H1 (cell line): ENCODE measurements around the gene SNX33. TPM values are rescaled to one million over a fixed set of nuclear protein-coding genes. Genes with fewer than 3 reads are reported as not detected.

Experiments used
- CTCF ChIA-PET: fragments of 300-600 bp; sonication (Branson Sonifier 250); formaldehyde crosslinking; loops from one replicate; lab custom pipeline; 2021; ENCODE audit not compliant: partially characterized antibody; lab: Charles Lee
- POLR2A ChIA-PET: fragments of 300-600 bp; sonication (Branson Sonifier 250); formaldehyde crosslinking; loops from one replicate; lab custom pipeline; 2021; ENCODE audit warnings: inconsistent platforms; ENCODE audit not compliant: partially characterized antibody; lab: Charles Lee
- DNase-seq, 2 experiments: peaks; one replicate each; pipeline versions ENCODE4 v3.0.0 to v3.0.0-alpha.2; 2010 to 2022; ENCODE audit warnings: low spot score in 2 of 2, low read depth in 1 of 2, mixed read lengths in 1 of 2
- FAIRE-seq: peaks from 2 replicates; lab custom pipeline; 2011; peaks lifted over from hg19 to GRCh38; lab: Jason Lieb, UNC
- H2AFZ ChIP-seq: 2 replicates; pipeline ENCODE4 v1.8.1; 2012; ENCODE audit warnings: low read length, inconsistent platforms
- H2AK5ac ChIP-seq: 2 replicates; pipeline ENCODE4 v1.6.1; 2013; ENCODE audit warnings: low read depth, low read length
- H2BK120ac ChIP-seq: replicated peaks from 2 replicates; pipeline ENCODE3; 2013; ENCODE audit warnings: low read depth, low read length, inconsistent platforms
- H2BK12ac ChIP-seq: 2 replicates; pipeline ENCODE4 v1.6.1; 2013; ENCODE audit warnings: low read depth, low read length
- H2BK15ac ChIP-seq: 2 replicates; pipeline ENCODE4 v1.6.1; 2013; ENCODE audit warnings: low read length
- H2BK20ac ChIP-seq: 2 replicates; pipeline ENCODE4 v1.6.1; 2013; ENCODE audit warnings: low read length
- H2BK5ac ChIP-seq: 2 replicates; pipeline ENCODE4 v1.6.1; 2013; ENCODE audit warnings: low read depth, low read length
- H3K14ac ChIP-seq: 2 replicates; pipeline ENCODE4 v1.6.1; 2013; ENCODE audit warnings: inconsistent platforms; ENCODE audit not compliant: insufficient read length
- H3K18ac ChIP-seq: 2 replicates; pipeline ENCODE4 v1.6.1; 2013; ENCODE audit warnings: low read length; ENCODE audit errors: extremely low read depth
- H3K23ac ChIP-seq: 2 replicates; pipeline ENCODE4 v1.6.1; 2013; ENCODE audit warnings: inconsistent platforms; ENCODE audit not compliant: insufficient read length
- H3K23me2 ChIP-seq: 2 replicates; pipeline ENCODE4 v1.6.1; 2013; ENCODE audit warnings: low read depth, low read length
- H3K27ac ChIP-seq: 2 replicates; pipeline ENCODE4 v1.6.1; 2011; ENCODE audit warnings: low read depth, low read length, inconsistent platforms
- H3K27me3 ChIP-seq, 4 experiments: replicated peaks in 1 of 4; 1 replicate in 1 of 4; 2 replicates in 3 of 4; pipeline versions ENCODE4 v1.6.1 to v1.8.1; 2011 to 2013; ENCODE audit warnings: low read length in 3 of 4, mild to moderate bottlenecking in 3 of 4, inconsistent platforms in 2 of 4, mixed read lengths in 2 of 4, moderate library complexity in 1 of 4; ENCODE audit not compliant: control insufficient read depth in 3 of 4, insufficient read depth in 3 of 4; ENCODE audit errors: extremely low read depth in 1 of 4
- H3K36me3 ChIP-seq, 4 experiments: 2 replicates each; pipeline versions ENCODE4 v1.6.1 to v1.8.1; 2011 to 2013; ENCODE audit warnings: mild to moderate bottlenecking in 4 of 4, low read length in 3 of 4, moderate library complexity in 2 of 4, control low read depth in 1 of 4, inconsistent platforms in 1 of 4; ENCODE audit not compliant: insufficient read depth in 4 of 4, control insufficient read depth in 2 of 4
- H3K4ac ChIP-seq: replicated peaks from 2 replicates; pipeline ENCODE3; 2013; ENCODE audit warnings: low read length, low read depth, mixed read lengths, inconsistent platforms; ENCODE audit not compliant: insufficient read length
- H3K4me1 ChIP-seq, 4 experiments: replicated peaks in 1 of 4; 1 replicate in 1 of 4; 2 replicates in 3 of 4; pipeline versions ENCODE4 v1.6.1 to v1.8.1; 2011 to 2013; ENCODE audit warnings: low read length in 3 of 4, inconsistent platforms in 2 of 4, mixed read lengths in 1 of 4; ENCODE audit not compliant: insufficient read depth in 4 of 4, control insufficient read depth in 3 of 4
- H3K4me2 ChIP-seq, 2 experiments: 2 replicates each; pipeline versions ENCODE4 v1.6.1 to v1.8.1; 2011 to 2013; ENCODE audit warnings: low read depth in 2 of 2, low read length in 2 of 2, control low read depth in 1 of 2, inconsistent platforms in 1 of 2, mild to moderate bottlenecking in 1 of 2; ENCODE audit not compliant: insufficient read depth in 1 of 2
- H3K4me3 ChIP-seq, 4 experiments: fragments of 200-600, 300-600 bp in 1 of 4; sonication (generic), shearing (Covaris generic), sonication (Bioruptor Twin) in 1 of 4; 2 replicates each; pipeline versions ENCODE4 v1.5.1 to v1.8.1; 2011 to 2016; ENCODE audit warnings: low read length in 4 of 4, low read depth in 3 of 4, control low read depth in 2 of 4, inconsistent platforms in 2 of 4, mild to moderate bottlenecking in 2 of 4, mixed read lengths in 1 of 4, moderate library complexity in 1 of 4; ENCODE audit not compliant: insufficient read depth in 2 of 4; ENCODE audit errors: extremely low read depth in 1 of 4
- H3K56ac ChIP-seq: replicated peaks from 2 replicates; pipeline ENCODE3; 2013; ENCODE audit warnings: low read depth, mild to moderate bottlenecking, mixed read lengths, low read length, inconsistent platforms; ENCODE audit not compliant: insufficient read length
- H3K79me1 ChIP-seq: 2 replicates; pipeline ENCODE4 v1.6.1; 2013; ENCODE audit warnings: low read depth, low read length, control low read depth
- H3K79me2 ChIP-seq, 2 experiments: 2 replicates each; pipeline versions ENCODE4 v1.6.1 to v1.8.1; 2012 to 2013; ENCODE audit warnings: low read length in 2 of 2, mild to moderate bottlenecking in 2 of 2, inconsistent platforms in 1 of 2; ENCODE audit not compliant: insufficient read depth in 2 of 2, control insufficient read depth in 1 of 2
- H3K9ac ChIP-seq, 4 experiments: replicated peaks in 1 of 4; 1 replicate in 1 of 4; 2 replicates in 3 of 4; pipeline versions ENCODE4 v1.6.1 to v1.8.1; 2011 to 2013; ENCODE audit warnings: low read depth in 3 of 4, low read length in 3 of 4, control low read depth in 2 of 4, mild to moderate bottlenecking in 2 of 4, moderate library complexity in 2 of 4, inconsistent platforms in 1 of 4; ENCODE audit errors: extremely low read depth in 1 of 4
- H3K9me3 ChIP-seq, 2 experiments: 2 replicates each; pipeline versions ENCODE4 v1.6.1 to v1.8.1; 2012 to 2013; ENCODE audit warnings: mild to moderate bottlenecking in 2 of 2, moderate library complexity in 2 of 2, control low read depth in 1 of 2, inconsistent platforms in 1 of 2, low read depth in 1 of 2, low read length in 1 of 2, mixed read lengths in 1 of 2; ENCODE audit not compliant: insufficient read depth in 2 of 2
- H4K20me1 ChIP-seq, 2 experiments: replicated peaks in 1 of 2; 2 replicates each; pipeline versions ENCODE3 to v1.8.1; 2011 to 2013; ENCODE audit warnings: inconsistent platforms in 2 of 2, low read length in 2 of 2, mild to moderate bottlenecking in 1 of 2; ENCODE audit not compliant: insufficient read depth in 2 of 2, control insufficient read depth in 1 of 2
- H4K5ac ChIP-seq: 2 replicates; pipeline ENCODE4 v1.6.1; 2013; ENCODE audit warnings: low read length, low read depth, mixed read lengths, inconsistent platforms; ENCODE audit not compliant: insufficient read length
- H4K8ac ChIP-seq: 2 replicates; pipeline ENCODE4 v1.8.0; 2013; ENCODE audit warnings: mild to moderate bottlenecking, moderate library complexity, low read length, inconsistent platforms; ENCODE audit not compliant: insufficient read depth; ENCODE audit errors: extremely low read depth
- H4K91ac ChIP-seq: replicated peaks from 2 replicates; pipeline ENCODE3; 2013; ENCODE audit warnings: low read length, mixed read lengths, inconsistent platforms; ENCODE audit not compliant: insufficient read length
- BCL11A ChIP-seq, 2 experiments: IDR thresholded peaks; one replicate each; pipeline ENCODE4 v1.6.1; 2011; ENCODE audit warnings: low read depth in 2 of 2, low read length in 2 of 2, mild to moderate bottlenecking in 2 of 2
- SRF ChIP-seq: IDR thresholded peaks from 2 replicates; pipeline ENCODE4 v1.6.1; 2011; ENCODE audit warnings: mild to moderate bottlenecking, low read depth, low read length, moderate library complexity
- SUZ12 ChIP-seq: fragments of 200-600 bp; sonication (generic); IDR thresholded peaks from 2 replicates; pipeline ENCODE4 v1.6.1; 2012; ENCODE audit warnings: mild to moderate bottlenecking, inconsistent platforms, low read length, moderate library complexity, mixed read lengths
- YY1 ChIP-seq: IDR thresholded peaks from 2 replicates; pipeline ENCODE4 v1.6.1; 2011; ENCODE audit warnings: low read depth, mild to moderate bottlenecking, low read length
- ZNF274 ChIP-seq: IDR thresholded peaks from 2 replicates; pipeline ENCODE4 v1.7.0; 2012; ENCODE audit warnings: low read length, borderline replicate concordance; ENCODE audit errors: extremely low read depth
- WGBS, 2 experiments: shearing (Covaris generic) in 1 of 2; methylation state at CpG; one replicate each; pipeline versions ENCODE4 v1.1.6 to v1.1.7; 2013 to 2015; ENCODE audit warnings: low lambda C conversion rate in 2 of 2, mixed read lengths in 2 of 2, inconsistent platforms in 1 of 2, low coverage in 1 of 2, missing lambda C conversion rate in 1 of 2; ENCODE audit not compliant: insufficient replicate concordance in 2 of 2, insufficient coverage in 1 of 2, insufficient read length in 1 of 2; ENCODE audit errors: extremely low coverage in 1 of 2, missing lambda C conversion rate in 1 of 2; 5-methylcytosine and 5-hydroxymethylcytosine counted together
- polyA plus RNA-seq, 7 experiments: library from polyadenylated mRNA; depleted of rRNA in 3 of 7; stranded (reverse) in 5 of 7; unstranded in 2 of 7; fragments of >200 nt in 5 of 7; fragments of 200-250 nt in 2 of 7; gene quantifications; 1 replicate in 5 of 7; 2 replicates in 1 of 7; 4 replicates in 1 of 7; pipeline versions ENCODE4 v1.2.1 to v1.2.3, GENCODE V29; 2011 to 2013; ENCODE audit warnings: missing spikeins in 2 of 7, mixed read lengths in 2 of 7
- total RNA-seq: library from RNA; stranded (reverse); fragmentation: NEBNext Ultra II Directional; extraction: Animal tissue kit (Norgen Biotek cat#: 25700); gene quantifications from 2 replicates; pipeline ENCODE4 v1.2.1, GENCODE V29; 2021
- TF ChIP-seq, protein P1 (sequence below): IDR thresholded peaks from 2 replicates; pipeline ENCODE4 v1.6.1; 2012; ENCODE audit warnings: inconsistent platforms

Gene SNX33
- total and polyA plus RNA-seq, 2 of the 8 experiments (the other 6 are each of a cell fraction or from before 2014, with no cell fraction given): 14.3 to 22.9 TPM

DNA sequence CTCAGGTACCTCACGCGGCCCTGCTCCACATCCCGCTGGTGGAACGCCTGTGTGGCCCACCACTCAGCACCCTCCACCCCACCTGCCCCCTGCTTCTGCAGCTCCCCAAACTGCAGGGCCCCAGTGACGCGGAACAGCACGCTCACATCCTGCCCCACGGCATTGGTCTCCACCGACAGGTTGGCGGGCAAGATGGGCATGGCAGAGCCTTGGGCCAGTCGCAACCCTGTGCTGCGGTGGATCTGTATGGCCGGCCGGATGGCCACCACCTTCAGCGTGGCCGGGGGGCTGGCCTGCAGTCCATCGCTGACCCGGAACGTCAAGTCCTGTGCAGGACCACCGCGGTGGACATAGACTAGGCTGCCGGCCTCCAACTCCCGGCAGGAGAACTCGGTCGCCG lies 41.1 kb downstream of the SNX33 start:
- WGBS, 2 experiments: 97% methylated on average over 21 of the region's 26 CpGs; no CpG with 5 or more reads in 1 of the 2 experiments
- H3K18ac ChIP-seq: no peak overlapping the region
- CTCF ChIA-PET: no interaction called here
- TF ChIP-seq SRF: no peak
- TF ChIP-seq, protein P1, sequence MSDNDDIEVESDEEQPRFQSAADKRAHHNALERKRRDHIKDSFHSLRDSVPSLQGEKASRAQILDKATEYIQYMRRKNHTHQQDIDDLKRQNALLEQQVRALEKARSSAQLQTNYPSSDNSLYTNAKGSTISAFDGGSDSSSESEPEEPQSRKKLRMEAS: no peak
- no peak for TF ChIP-seq ZNF274
- TF ChIP-seq SUZ12: no peak
- no peak for TF ChIP-seq BCL11A (IDR thresholded peaks at IDR 0.05; ENCODE audit: low read depth in 2 of 2, low read length in 2 of 2)
- no peak for TF ChIP-seq YY1

More for the DNA sequence above, 41.1 kb downstream of the SNX33 start:
- H4K8ac ChIP-seq: no peak overlapping the region
- H3K14ac ChIP-seq: no peak overlapping the region
- no peak overlapping the region for H4K91ac ChIP-seq
- H3K4me3 ChIP-seq: no peak overlapping the region
- no peak overlapping the region for H2AK5ac ChIP-seq
- H3K79me1 ChIP-seq: no peaks in the 10 kb centered on the region
- DNase-seq (no peak), FAIRE-seq (no peak)
- H3K9me3 ChIP-seq: no peaks in the 10 kb centered on the region
- H3K23ac ChIP-seq: no peak overlapping the region
- H3K27me3 ChIP-seq: no peaks in the 10 kb centered on the region
- no peaks in the 10 kb centered on the region for H4K20me1 ChIP-seq
- H2BK5ac ChIP-seq: no peak overlapping the region
- POLR2A ChIA-PET: interaction anchor here (0.6 kb wide), 1 partner anchor 318 kb away, joined by 3 read pairs; no protein-coding TSS in a partner anchor
- no peak overlapping the region for H2BK120ac ChIP-seq
- H2BK20ac ChIP-seq: no peak overlapping the region
- no peak overlapping the region for H4K5ac ChIP-seq
- H3K27ac ChIP-seq: no peak overlapping the region
- no peaks in the 10 kb centered on the region for H3K36me3 ChIP-seq
- no peaks in the 10 kb centered on the region for H3K23me2 ChIP-seq
- H3K56ac ChIP-seq: no peak overlapping the region
- no peak overlapping the region for H3K4me2 ChIP-seq
- no peaks in the 10 kb centered on the region for H3K79me2 ChIP-seq
- no peak overlapping the region for H2AFZ ChIP-seq
- H3K4me1 ChIP-seq: peaks cover 0 to 11% (median 2%) of the 10 kb centered on the region in 4 experiments; a peak in 5 of 7 replicates
- no peak overlapping the region for H2BK12ac ChIP-seq
- no peak overlapping the region for H3K4ac ChIP-seq
- no peak overlapping the region for H3K9ac ChIP-seq
- H2BK15ac ChIP-seq: no peak overlapping the region
